ENCODE data around the gene AKAP12.
A peak's percentile ranks its signal among the peaks of the same experiment; 100 is the strongest.
"Not testable (repeated sequence)": the region's sequence is repeated elsewhere in the genome, so short reads cannot be mapped to it uniquely, and the experiment has no call there.

The AKAP12 gene

GRCh38 chr6:151310279-151310678 lies 70.5 kb downstream of the AKAP12 start:
- DNase-seq (ENCODE audit: low read depth in 4 of 4, low spot score in 1 of 4), result no peak

GRCh38 chr6:151310852-151311767 lies 71.3 kb downstream of the AKAP12 start:
- DNase-seq (ENCODE audit: low read depth in 4 of 4, low spot score in 1 of 4), result no peak

GRCh38 chr6:151313066-151313491 lies 73.3 kb downstream of the AKAP12 start:
- no peak for DNase-seq (ENCODE audit: low read depth in 4 of 4, low spot score in 1 of 4)

- DNase-seq (ENCODE audit: low read depth in 4 of 4, low spot score in 1 of 4), result not testable (repeated sequence)
Measured at GRCh38 chr6:151315661-151316060, 75.9 kb downstream of the AKAP12 start.

- DNase-seq (ENCODE audit: low read depth in 4 of 4, low spot score in 1 of 4), result no peak
Measured at GRCh38 chr6:151317103-151317994, 77.6 kb downstream of the AKAP12 start.

GRCh38 chr6:151317995-151318365 lies 78.2 kb downstream of the AKAP12 start:
- DNase-seq (ENCODE audit: low read depth in 4 of 4, low spot score in 1 of 4), result no peak

GRCh38 chr6:151320140-151320539 lies 80.4 kb downstream of the AKAP12 start:
- DNase-seq (ENCODE audit: low read depth in 4 of 4, low spot score in 1 of 4), result no peak

GRCh38 chr6:151321438-151321837 lies 81.7 kb downstream of the AKAP12 start:
- no peak for DNase-seq (ENCODE audit: low read depth in 4 of 4, low spot score in 1 of 4)

GRCh38 chr6:151322570-151322969 lies 82.8 kb downstream of the AKAP12 start:
- no peak for DNase-seq (ENCODE audit: low read depth in 4 of 4, low spot score in 1 of 4)

- peak; percentile 37 to 65 (median 54) for DNase-seq (ENCODE audit: low read depth in 4 of 4, low spot score in 1 of 4)
Measured at GRCh38 chr6:151323791-151324487, 84.2 kb downstream of the AKAP12 start.

GRCh38 chr6:151324488-151324825 lies 84.7 kb downstream of the AKAP12 start:
- DNase-seq (ENCODE audit: low read depth in 4 of 4, low spot score in 1 of 4), result no peak

- no peak for DNase-seq (ENCODE audit: low read depth in 4 of 4, low spot score in 1 of 4)
Measured at GRCh38 chr6:151325075-151326050, 85.6 kb downstream of the AKAP12 start.

GRCh38 chr6:151326116-151326825 lies 86.5 kb downstream of the AKAP12 start:
- DNase-seq (ENCODE audit: low read depth in 4 of 4, low spot score in 1 of 4), result no peak

- no peak for DNase-seq (ENCODE audit: low read depth in 4 of 4, low spot score in 1 of 4)
Measured at GRCh38 chr6:151327101-151327500, 87.3 kb downstream of the AKAP12 start.

- no peak for DNase-seq (ENCODE audit: low read depth in 4 of 4, low spot score in 1 of 4)
Measured at GRCh38 chr6:151330130-151330696, 90.4 kb downstream of the AKAP12 start.

GRCh38 chr6:151335930-151336329 lies 96.2 kb downstream of the AKAP12 start:
- DNase-seq (ENCODE audit: low read depth in 4 of 4, low spot score in 1 of 4), result no peak

GRCh38 chr6:151338651-151339200 lies 99.0 kb downstream of the AKAP12 start:
- no peak for DNase-seq (ENCODE audit: low read depth in 4 of 4, low spot score in 1 of 4)

- no peak for DNase-seq (ENCODE audit: low read depth in 4 of 4, low spot score in 1 of 4)
Measured at GRCh38 chr6:151339369-151339768, 99.6 kb downstream of the AKAP12 start.
